ENCODE results near the gene RALB.

Gene RALB

GRCh38 chr2:120262761-120263428 is 10.2 kb downstream of the RALB start:
- DNase-seq (ENCODE audit: low spot score), result no peak

- no peak for DNase-seq (ENCODE audit: low spot score)
Measured at GRCh38 chr2:120265006-120265405, 12.4 kb downstream of the RALB start.

GRCh38 chr2:120267348-120267747 is 14.7 kb downstream of the RALB start:
- DNase-seq (ENCODE audit: low spot score), result no peak

GRCh38 chr2:120269076-120269744 is 16.6 kb downstream of the RALB start:
- DNase-seq (ENCODE audit: low spot score), result no peak

GRCh38 chr2:120269816-120270215 is 17.2 kb downstream of the RALB start:
- DNase-seq (ENCODE audit: low spot score), result no peak

GRCh38 chr2:120271711-120272379 is 19.2 kb downstream of the RALB start:
- no peak for DNase-seq (ENCODE audit: low spot score)

GRCh38 chr2:120272763-120273481 is 20.3 kb downstream of the RALB start:
- no peak for DNase-seq (ENCODE audit: low spot score)

GRCh38 chr2:120275617-120276400 is 23.2 kb downstream of the RALB start:
- no peak for DNase-seq (ENCODE audit: low spot score)

- no peak for DNase-seq (ENCODE audit: low spot score)
Measured at GRCh38 chr2:120277505-120278205, 25.0 kb downstream of the RALB start.

- no peak for DNase-seq (ENCODE audit: low spot score)
Measured at GRCh38 chr2:120278901-120279300, 26.2 kb downstream of the RALB start.

- no peak for DNase-seq (ENCODE audit: low spot score)
Measured at GRCh38 chr2:120279708-120280107, 27.1 kb downstream of the RALB start.

- no peak for DNase-seq (ENCODE audit: low spot score)
Measured at GRCh38 chr2:120283649-120284048, 31.0 kb downstream of the RALB start.

- DNase-seq (ENCODE audit: low spot score), result no peak
Measured at GRCh38 chr2:120285056-120285455, 32.4 kb downstream of the RALB start.

GRCh38 chr2:120287183-120288015 is 34.7 kb downstream of the RALB start:
- DNase-seq (ENCODE audit: low spot score), result peak; percentile 86

GRCh38 chr2:120288016-120288373 is 35.3 kb downstream of the RALB start:
- DNase-seq (ENCODE audit: low spot score), result no peak

- no peak for DNase-seq (ENCODE audit: low spot score)
Measured at GRCh38 chr2:120289221-120289906, 36.7 kb downstream of the RALB start.

GRCh38 chr2:120290737-120291136 is 38.1 kb downstream of the RALB start:
- DNase-seq (ENCODE audit: low spot score), result no peak

- DNase-seq (ENCODE audit: low spot score), result no peak
Measured at GRCh38 chr2:120291401-120292311, 39.0 kb downstream of the RALB start.

Measured in RKO (cell line).